DMS 273 (cell line): ENCODE data around the gene MYLK4.

Experiments used
- DNase-seq: peaks from one replicate; lab custom pipeline; 2025; ENCODE audit not compliant: unreplicated experiment; lab: John Stamatoyannopoulos, UW

The MYLK4 gene

DNA sequence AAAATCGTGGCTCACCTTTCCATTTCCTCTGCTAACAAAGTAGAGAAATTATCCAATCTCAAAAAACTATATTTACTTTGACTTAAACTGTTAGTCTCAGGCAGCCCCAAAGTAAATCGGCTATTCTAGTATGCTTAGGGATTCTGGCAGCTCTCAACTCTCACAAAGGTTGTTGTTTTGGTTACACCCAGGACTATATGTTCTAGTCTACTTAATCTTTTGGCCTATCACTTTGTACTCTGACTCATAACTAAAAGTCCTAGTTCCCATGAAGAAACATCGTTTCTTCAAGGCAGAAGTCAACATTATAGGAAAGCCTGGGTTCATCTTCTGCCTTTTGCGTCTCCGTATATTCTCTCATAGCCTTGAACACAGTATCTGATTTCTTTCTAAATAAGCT is 42.3 kb downstream of the MYLK4 start:
- no peak for DNase-seq

DNA sequence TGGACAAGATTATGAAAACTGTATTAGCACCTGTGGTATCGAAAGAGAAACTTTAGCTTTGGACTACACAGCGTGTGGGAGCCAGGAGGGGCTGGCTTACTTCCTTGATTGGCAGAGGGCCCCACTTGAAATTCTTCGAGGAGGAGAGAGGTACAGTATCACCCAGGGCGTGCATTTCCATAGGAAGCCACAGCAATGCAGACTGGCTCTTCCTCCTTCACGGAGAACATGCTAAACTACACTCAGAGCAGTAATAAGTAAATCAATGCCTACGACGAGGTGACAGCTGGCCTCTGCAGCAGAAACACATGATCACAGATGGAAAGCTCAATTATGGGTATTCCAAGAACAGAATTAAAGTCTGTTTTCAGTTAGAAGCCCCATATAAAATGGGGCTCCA is 44.2 kb downstream of the MYLK4 start:
- DNase-seq, result peak; percentile 91

DNA sequence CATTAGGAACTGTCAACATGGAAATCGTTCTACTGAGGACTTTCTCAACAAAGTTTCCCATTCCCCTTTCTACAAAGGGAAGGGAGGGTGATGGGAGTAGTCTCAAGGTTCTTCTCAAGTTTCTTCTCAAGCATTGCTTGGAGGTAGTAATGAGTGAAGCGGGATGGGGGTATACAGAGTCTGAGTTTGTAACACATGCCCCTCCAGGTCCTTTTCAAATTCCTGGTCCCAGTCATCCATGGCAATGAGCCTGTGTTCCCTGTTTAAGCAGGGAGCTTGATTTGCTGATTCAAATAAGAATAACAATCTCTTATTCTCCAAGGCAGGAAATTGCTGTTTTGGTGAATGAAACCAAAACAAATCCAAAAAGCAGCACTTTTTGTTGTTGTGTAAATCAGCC is 45.5 kb downstream of the MYLK4 start:
- no peak for DNase-seq

DNA sequence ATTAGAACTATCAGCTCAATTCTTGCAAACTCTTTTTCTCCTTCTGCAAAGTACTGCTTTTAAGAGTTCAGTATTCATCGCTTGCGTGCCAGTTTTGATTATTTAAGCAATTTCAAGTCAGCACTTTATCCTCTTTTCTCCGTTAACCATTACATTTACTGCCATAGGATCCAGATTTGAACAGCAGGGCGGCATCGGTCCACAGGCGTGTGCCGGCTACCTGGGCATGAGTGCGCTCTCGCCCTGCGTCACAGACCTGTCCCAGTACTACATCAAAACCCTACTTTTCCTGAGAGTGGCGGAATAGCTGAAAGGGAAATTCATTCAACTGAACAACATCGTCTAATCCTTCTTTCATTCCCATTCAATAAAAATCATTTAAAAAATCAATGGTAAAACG is 53.4 kb downstream of the MYLK4 start:
- DNase-seq, result no peak

DNA sequence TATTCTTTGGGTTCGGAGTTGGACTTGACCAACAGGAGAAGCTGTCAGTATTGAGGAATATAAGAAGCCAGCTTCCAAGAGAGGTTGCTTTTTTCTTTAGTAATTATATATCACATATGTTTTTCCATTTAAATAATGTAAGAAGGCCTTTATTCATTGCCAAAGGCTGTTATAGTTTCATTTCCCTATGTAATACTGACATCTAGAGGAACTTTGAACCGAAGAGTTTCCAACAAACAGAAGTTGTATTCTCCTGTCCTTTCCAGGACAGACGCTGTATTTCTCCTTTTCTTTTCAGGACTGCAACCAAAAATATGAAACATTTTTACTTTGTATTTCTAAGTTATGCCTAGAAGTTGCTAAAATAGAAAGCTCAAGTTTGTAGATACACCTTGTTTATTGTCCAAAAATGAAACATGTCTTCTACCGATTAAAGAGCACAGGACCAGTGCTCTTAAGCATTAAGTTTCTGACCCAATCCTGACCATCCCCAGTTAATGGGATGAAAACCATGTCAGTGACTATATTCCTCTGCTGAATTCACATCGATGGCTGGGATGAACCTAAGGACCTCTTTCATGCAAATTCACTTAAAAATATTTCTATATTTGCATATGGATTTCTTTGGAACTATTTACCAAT is 55.1 kb downstream of the MYLK4 start:
- DNase-seq, result peak; percentile 70

DNA sequence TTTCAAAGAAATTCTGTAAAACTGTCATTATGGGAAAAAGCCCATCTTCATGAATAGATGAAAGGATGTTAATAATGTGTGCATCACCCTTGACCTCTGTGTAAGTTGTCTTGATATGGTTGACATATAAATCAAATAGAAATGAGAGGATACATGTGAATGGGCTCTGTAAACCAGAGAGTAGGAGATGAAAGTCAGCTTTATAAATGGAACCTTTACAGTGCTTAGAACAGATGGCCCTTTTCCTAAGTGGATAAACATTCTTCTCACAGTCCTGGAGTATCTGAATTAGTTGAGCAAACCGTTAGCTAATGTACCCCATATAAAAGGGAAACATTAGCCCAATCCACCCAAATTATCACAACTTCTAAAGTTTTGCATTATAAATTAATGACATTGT is 57.5 kb downstream of the MYLK4 start:
- peak; percentile 66 for DNase-seq

DNA sequence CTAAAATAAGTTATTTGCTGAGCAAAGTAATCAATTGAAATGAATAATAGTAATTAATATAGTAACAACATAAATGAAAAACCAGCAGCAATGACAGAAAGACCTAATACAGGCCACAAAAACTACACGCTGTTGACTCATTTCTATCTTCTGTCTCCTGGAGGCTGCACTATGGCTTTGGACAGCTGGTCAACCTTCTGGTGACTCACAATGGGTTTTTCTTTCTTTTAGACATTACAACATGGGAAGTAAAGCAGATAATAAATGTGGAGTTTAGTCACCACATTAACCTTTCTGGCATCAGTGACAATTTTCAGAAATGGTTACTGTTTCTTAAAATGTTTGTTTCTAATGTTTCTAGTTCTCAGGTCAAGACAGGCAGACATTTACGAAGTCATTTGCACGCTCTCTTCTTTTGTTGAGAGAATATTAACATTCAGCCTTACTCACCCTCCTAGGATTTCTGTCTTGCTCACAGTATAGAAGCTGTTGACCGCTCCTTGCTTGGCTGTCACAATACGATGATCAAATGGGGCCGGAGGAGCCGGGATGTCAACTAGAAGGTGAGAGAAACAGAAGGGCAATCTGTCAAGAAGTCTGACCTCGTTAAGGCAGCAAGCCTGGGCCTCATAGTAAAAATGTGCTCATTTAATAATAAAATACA is 62.2 kb downstream of the MYLK4 start:
- DNase-seq, result peak; percentile 71

DNA sequence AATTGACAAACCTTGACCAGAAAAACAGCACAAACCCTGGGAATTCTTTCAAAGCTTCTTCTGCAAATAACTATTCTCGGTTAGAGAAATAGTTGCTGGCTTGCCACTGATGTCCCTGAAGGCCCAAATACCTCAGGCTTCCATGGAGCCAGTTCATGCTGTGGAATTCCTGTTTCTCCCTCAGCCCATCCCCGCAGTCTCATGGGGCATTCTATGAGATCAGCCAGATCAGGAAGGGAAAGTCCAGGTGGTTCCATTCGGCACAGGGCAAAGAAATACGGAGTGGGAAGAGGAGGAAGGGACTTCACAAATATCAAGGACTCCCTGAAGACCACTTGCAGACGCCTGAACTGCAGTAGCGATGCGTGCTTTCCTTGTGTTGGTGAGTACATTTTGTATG is 63.3 kb downstream of the MYLK4 start:
- DNase-seq, result no peak

DNA sequence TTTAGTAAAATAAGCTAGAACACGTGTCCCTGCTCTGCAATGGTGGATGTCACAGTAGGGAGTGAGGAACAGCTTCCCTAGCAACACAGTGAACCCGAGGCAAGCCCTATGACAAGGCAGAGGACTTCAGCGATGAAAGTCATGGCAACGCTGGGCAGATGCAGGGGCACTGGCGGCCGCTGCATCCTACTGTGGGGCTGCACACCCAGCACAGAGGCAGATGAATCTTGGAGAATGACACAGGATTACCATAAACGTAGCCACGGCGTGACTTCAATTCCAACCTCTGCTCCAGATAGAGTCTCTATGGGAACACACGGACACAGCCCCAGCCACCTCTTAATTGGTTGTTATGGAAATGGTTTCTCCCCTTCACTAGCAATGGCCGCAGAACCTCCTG is 64.2 kb downstream of the MYLK4 start:
- no peak for DNase-seq

DNA sequence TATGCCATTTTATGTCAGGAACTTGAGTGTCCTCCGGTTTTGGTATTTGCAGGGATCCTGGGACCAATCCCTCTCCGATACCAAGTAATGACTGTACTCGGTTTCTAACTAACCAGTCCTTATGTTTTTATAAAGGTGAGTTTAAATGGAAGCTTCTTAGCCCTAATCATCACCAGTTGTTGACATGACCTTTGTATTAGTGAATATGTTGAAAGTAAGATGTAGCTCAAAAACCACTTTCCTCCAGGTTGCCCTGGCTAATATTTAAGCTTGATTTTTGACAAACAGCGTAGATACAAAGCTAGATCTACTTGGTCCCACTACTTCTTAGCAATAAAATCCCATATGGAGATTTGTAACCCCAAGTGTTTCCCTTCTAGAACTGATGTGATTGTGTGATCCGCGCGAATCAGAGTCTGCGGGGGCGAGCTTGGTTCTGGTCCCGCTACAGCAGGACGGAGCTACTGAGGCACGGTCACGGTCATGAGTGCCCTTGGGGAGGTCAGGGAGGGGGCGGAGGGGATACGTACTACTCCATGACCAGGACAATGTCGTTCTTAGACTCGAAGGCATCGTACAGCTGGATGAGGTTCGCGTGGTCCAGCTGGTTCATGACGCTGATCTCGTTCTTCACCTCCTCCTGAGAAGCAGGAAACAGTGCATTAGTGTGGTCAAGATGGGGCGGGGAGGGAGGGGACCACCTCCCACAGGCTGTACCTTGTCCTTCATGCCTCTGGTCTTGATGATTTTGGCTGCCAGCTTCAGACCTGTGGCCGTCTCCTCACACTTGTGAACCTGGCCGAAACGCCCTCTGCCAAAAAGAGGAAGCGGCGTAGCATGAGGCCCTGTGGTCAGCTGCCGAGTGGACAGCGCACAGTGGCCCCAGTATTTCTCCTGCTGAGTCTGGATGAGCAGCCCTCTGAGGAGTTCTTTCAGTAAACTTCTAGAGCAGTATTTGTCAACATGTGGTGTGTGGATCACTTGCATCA is 65.7 kb downstream of the MYLK4 start:
- no peak for DNase-seq

DNA sequence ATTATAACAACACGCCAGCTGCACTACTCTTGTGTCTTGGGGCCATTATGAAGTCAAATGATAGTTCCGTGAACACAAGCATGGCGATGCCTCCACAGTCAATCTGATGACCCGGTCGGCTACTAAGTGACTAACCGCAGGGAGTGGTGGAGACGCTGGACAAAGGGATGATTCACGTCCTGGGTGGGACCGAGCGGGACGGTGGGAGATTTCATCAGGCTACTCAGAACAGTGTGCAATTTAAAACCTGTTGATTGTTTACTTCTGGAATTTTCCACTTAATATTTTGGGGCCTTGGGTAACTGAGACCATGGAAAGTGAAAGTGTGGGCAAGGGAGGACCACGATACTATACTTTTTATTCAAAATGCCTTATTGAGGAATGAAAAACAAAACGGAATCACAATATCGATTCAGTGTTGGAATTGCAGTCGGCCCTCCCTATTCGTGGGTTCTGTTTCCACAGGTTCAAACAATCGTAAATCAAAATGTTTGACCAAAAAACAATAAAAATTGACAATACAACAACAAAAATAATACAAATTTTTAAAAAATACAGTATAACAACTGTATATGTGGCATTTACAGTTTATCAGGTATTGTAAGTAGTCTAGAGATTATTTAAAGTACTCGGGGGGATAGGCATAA is 66.5 kb downstream of the MYLK4 start:
- DNase-seq, result no peak

DNA sequence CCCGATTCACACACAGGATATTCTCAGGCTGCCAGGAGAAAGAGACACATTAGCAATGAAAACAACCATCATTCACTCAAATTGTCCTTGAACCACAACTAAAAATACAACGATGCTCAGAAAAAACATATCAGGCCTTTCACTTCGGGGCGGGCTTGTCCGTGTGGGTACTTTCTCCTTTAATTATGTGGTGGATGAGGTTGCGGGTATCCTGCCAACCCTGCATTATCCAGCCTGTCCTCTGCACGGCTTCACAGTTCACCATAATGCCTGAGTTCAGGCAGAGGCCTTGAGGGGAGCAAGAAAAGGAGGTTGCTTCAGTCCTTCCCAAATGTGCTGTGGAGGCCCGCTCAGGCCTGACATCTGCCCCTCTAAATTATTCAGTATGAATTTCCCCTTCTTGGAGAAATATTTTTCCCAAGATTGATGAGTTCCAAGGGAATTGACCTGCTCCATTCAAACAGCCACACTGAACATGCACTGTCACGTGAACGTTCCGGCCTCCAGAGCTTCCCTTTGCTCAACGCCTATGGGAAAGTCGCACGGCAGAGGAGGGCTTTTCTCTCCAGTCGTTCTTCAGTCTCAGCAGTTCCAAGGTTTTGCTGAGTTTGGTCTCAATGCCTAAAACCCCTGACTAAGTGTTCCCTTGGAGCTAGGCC is 70.3 kb downstream of the MYLK4 start:
- DNase-seq, result no peak

DNA sequence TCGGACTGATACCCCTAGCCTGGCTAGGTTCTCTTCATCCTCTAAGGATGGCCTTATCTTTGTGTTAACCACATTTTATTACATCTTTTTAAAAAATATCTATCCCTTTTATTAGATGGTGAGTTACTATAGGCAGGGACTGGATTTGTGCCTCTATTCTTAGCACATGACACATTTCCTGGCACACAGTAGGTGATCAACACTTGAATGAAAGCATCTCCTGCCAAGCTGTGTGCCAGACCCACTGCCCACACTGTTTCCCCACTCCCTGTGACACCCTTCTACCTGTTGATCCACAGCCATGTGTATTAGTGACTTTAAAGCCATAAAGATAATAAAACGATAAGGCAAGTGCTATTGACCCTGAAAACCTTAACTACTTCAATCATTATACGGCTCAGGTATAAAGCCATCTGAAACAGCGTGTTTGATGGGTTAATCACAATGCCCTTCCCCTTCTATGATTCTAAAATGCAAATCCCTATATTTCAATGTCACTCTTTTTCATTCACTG is 73.6 kb downstream of the MYLK4 start:
- DNase-seq, result no peak

DNA sequence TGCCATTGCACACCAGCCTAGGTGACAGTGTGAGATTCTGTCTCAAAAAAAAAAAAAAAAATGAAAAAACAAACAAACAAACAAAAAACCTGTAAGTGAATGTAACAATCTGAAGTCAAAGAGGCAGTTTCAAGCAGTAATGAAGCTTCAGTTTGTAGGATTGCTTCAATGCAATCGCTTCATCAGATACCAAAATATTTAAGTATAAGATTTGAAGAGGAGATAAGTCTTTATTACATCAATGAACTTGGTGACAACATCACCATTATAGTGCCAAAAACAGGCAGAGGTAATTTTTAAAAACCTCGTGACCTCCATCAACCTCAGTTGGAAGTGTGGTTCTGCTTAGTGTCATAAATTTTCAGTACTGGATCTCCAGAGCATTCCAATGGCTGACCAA is 74.7 kb downstream of the MYLK4 start:
- DNase-seq, result no peak

DNA sequence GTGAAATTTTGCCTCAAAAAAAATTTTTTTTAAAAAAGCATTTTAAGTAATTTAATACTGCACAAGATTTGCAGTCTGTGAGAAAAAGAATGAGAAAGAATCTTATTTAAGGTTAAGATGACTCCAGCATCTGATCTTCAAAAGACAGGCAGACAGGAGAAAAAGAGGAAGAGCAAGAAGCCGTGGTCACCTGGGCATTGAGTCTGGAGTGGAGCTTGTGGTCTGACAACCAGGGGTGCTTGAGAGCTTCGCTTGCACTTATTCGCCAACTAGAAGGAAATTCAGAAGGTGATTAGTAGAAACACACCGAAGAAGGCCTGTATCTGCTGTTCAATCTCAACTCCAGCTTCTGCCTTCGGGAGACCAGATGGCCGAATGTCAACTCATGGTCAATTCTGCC is 75.9 kb downstream of the MYLK4 start:
- no peak for DNase-seq

DNA sequence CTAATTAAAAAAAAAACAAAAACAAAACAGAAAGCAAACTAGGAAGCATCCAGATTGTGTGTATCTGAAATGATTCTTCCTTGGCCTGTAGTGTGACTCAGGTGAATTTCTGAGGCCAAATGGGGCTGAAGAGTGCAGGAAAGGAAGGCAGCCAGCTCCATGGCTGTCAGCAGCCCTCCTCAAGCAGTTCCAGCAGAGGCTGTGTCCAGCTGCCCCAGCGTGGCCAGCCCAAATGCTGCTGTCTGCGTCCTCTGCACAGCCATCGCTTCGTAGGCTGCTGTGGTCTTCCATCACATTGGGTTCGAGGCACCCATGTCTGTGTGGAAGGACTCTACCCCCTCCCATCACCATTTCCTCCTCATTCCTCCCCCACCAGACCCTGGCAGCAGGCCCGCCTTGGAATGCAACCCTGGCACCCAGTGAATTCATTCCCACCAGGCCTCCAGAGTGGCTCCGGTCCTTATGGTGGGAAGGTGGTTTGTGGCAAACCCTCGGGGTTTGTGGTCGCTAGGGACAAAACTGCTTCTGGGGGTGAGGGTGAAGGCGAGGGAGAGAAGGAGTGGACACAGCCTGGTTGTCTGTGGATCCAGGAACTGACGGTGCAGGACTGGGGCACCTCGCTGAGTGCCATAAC is 81.5 kb downstream of the MYLK4 start:
- no peak for DNase-seq

DNA sequence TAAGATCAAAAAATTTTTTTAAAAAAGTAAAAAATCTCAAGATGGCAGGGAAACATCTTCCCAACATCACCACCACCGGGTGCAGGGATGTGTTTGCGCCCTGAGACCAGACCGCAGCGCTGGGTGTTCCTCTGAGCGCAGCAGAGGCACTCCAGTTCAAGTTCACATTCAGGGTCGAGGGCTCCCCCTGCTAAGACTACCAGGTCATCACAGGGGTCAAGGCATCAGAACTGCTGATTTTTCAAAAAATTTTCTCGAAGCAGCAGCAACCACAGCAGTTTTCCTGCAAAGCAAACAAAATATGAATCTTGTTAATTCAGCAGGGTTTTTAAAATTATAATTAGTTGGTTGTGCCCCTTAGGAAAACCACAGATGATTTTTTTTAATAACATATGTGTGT is 83.1 kb downstream of the MYLK4 start:
- DNase-seq, result no peak

DNA sequence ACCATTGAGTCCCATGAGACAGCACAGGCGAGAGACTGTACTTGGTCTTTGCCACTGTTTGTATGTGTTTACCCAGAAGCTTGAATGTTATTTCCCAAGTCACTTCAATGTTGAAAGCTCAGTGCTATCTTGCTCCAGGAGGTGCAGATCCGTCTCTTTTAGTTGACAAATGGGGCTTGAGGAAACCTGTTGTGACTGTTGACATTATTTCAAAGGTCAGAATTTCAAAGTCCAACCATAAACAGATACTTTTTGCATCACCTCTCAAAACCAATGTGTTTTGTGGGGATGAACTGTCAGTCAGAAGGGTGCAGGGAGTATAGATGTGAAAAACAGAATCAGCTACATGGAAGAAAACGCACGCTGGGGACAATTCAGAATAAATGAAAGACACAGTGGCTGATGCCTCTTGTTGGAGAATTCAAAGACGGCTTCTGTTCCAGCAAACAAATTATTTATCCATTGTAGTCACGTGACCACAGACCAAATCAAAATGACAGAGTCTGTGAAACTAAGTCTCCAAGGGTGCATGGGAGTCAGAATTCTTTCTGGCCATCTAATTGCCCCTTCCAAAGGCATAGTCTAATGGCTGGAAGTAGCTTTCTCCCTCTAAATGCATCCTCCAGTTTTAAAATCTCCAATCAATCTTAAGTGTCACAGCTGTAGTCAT is 83.7 kb downstream of the MYLK4 start:
- DNase-seq, result no peak

DNA sequence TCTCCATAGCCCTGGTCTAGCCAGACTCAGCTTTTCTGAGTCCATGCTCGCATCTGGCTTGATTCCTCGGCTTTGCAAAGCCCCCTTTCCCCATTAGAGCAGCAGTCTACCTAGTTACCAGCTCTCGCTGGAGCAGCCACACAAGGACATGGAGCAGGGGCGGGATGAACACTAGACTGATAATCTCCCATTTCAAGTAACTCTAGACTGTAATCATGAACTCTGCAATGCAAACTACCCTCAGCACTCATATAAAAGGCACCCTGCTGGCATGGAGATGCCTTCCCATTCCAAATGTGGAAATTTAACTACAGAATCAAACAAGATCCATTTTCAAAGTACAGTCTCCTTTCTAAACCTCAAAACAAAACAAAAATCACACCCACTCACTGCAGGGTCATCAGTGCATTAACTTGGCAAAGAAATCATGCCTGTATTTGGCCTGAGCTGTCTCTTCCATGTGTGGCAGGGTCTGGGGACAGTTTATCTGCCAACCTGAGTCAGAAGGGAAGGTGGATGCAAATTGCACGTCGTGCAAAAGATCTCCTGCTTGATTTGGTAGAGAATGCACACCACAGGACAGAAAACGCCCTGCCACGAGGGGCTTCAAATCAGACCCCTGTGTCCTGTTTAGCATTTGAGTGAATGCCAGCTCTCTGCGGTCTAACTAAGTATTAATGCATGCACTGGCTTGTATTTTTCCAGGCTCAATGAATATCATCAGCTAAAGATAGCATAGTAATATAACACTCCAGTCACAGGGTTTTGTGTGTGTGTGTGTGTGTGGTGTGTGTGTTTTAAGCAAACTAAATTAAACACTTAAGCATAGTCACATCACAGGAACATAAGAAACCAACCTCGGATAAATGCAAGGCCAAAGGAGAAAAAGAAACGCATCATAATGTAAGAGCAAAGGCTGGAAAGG is 85.3 kb downstream of the MYLK4 start:
- peak; percentile 78 for DNase-seq
